Esophagus squamous epithelium (tissue), 5 donors: Measurements from ENCODE around the gene PIMREG. TPM values are rescaled to one million over a fixed set of nuclear protein-coding genes. Genes with fewer than 3 reads are reported as not detected.
A peak's percentile ranks its signal among the peaks of the same experiment; 100 is the strongest.

Source experiments
- DNase-seq: peaks from one replicate; lab custom pipeline; 2025; lab: John Stamatoyannopoulos, UW
- H3K27ac ChIP-seq, 4 donors: fragments of 200-600 bp; sonication (generic); one replicate each; pipeline ENCODE4 v1.5.1; 2016 to 2019; ENCODE audit warnings: mild to moderate bottlenecking in 1 of 4
- H3K27me3 ChIP-seq, 4 donors: fragments of 200-600 bp; sonication (generic); 1 replicate in 3 of 4; 2 replicates in 1 of 4; pipeline versions ENCODE4 v1.5.1 to v1.6.0; 2017 to 2021; ENCODE audit warnings: antibody characterized with exemption in 1 of 4
- H3K36me3 ChIP-seq, 3 donors: fragments of 200-600 bp; sonication (generic); one replicate each; pipeline ENCODE4 v1.5.1; 2016 to 2019
- H3K4me1 ChIP-seq, 3 donors: fragments of 200-600 bp; sonication (generic); one replicate each; pipeline ENCODE4 v1.5.1; 2017 to 2019
- H3K4me3 ChIP-seq, 4 donors: fragments of 200-600 bp; sonication (generic); 1 replicate in 3 of 4; 2 replicates in 1 of 4; pipeline ENCODE4 v1.5.1; 2016 to 2019; ENCODE audit warnings: mild to moderate bottlenecking in 2 of 4, moderate library complexity in 1 of 4
- H3K9me3 ChIP-seq, 3 donors: fragments of 200-600 bp; sonication (generic); one replicate each; pipeline ENCODE4 v1.5.1; 2016 to 2019
- POLR2A ChIP-seq, 4 donors: fragments of 450-650 bp; IDR thresholded peaks; one replicate each; pipeline ENCODE4 v1.6.1; 2017; ENCODE audit warnings: antibody characterized with exemption in 4 of 4, mild to moderate bottlenecking in 4 of 4, moderate library complexity in 3 of 4
- WGBS, 2 donors: methylation state at CpG; one replicate each; pipeline ENCODE4 v1.1.5; 2018; 5-methylcytosine and 5-hydroxymethylcytosine counted together
- intact Hi-C: fragments of 100-400 bp; cut with DNase I; formaldehyde crosslinking; loops from one replicate; pipeline ENCODE4 v1.15.0; 2022
- total RNA-seq, 4 donors: library from RNA; depleted of rRNA; stranded (reverse); fragments of >200 nt; gene quantifications; one replicate each; pipeline ENCODE4 v1.1.0, GENCODE V29; 2016
- TF ChIP-seq, protein P1 (sequence below), 6 experiments: fragments of 450-650 bp in 4 of 6; fragments of 200-600 bp in 2 of 6; sonication (generic) in 2 of 6; IDR thresholded peaks; one replicate each; pipeline ENCODE4 v1.5.1; 2016 to 2019; ENCODE audit warnings: antibody characterized with exemption in 6 of 6, mild to moderate bottlenecking in 4 of 6, moderate library complexity in 4 of 6
- donor health status: DM: yes; HTN: yes; CAD: no.

The PIMREG gene
- total RNA-seq, 4 donors from 2014 or later = 3.6 to 7.2 (median 5.2) TPM

DNA sequence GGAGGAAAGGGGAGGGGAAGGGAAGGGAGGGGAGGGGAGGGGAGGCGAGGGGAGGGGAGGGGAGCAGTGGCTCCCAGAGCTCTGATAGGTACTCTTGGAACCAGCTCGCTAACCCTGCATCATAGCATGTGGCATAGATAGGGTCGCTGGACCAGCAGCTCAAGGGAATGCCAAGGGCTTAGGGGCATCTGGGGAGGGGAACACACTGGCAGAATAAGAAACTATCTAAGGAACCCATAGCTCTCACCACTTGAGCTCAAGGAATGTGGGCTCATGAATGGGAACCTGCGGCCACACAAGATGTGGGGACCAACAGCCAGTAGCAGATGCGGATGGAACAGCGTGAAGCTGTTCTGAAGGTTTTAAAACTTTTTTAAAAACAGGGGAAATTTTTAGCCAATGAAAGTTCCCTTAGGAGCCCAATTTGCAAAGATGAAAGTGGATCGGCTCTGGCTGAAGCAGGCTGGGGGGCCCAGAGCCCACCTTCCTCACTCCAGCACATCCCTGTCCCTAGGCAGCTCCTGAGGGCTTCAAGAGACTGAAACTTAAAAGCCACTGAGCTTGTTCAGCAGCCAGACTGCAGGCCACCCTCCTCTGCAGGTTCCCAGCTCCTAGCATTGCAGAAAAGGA is 46.9 kb downstream of the PIMREG start:
- Histone ChIP-seq H3K27me3 (no peaks in the 10 kb centered on the region), H3K36me3 (peaks cover 0 to 7% (median 0%) of the 10 kb centered on the region in 3 donors), H3K4me3 (no peak overlapping the region), H3K4me1 (peaks cover 0 to 46% (median 6%) of the 10 kb centered on the region in 3 donors), H3K9me3 (no peaks in the 10 kb centered on the region), H3K27ac (no peak overlapping the region)
- TF ChIP-seq POLR2A (IDR thresholded peaks at IDR 0.05) = no peak
- TF ChIP-seq, protein P1, sequence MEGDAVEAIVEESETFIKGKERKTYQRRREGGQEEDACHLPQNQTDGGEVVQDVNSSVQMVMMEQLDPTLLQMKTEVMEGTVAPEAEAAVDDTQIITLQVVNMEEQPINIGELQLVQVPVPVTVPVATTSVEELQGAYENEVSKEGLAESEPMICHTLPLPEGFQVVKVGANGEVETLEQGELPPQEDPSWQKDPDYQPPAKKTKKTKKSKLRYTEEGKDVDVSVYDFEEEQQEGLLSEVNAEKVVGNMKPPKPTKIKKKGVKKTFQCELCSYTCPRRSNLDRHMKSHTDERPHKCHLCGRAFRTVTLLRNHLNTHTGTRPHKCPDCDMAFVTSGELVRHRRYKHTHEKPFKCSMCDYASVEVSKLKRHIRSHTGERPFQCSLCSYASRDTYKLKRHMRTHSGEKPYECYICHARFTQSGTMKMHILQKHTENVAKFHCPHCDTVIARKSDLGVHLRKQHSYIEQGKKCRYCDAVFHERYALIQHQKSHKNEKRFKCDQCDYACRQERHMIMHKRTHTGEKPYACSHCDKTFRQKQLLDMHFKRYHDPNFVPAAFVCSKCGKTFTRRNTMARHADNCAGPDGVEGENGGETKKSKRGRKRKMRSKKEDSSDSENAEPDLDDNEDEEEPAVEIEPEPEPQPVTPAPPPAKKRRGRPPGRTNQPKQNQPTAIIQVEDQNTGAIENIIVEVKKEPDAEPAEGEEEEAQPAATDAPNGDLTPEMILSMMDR (IDR thresholded peaks at IDR 0.05) = no peak
- intact Hi-C loops = no loop called here
- WGBS, 2 donors = 93 to 94% methylated on average over 6 of the region's 7 CpGs
- no peak for DNase-seq

DNA sequence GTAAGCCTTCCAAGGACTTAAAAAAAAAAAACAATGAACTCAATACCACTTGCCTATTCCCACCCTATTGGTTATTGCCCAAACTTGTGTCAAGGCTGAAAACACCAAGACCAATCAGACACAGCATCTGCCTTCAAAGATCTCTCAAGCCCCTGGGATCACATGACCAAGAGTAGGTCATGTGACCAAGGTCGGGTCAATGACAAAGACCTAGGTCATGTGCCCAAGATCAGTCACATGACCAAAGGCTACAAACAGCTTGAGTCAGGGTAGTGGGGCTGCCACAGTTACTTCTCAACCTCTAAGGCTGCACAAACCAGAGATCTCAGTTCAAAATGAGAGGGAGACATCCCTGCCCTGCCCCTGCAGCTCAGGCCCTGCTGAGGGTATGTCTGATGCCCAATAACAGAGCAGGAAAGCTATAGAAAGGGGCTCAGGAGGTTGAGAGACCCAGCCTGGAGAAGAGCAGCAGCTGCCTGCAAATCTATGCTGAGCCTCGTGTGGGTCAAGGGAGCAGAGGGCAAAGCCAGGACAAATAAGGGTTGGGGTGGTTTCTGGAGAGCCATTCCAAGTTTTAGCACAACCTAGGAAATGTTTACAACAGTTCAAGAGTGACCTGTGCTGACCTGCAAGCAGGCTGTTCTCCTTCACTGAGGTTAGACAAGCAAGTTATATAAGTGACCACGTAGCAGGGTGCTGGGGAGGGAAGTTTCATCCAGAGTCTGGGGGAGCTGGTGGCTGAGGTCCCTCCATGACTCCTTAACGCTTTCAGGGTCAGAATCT is 48.8 kb downstream of the PIMREG start:
- Histone ChIP-seq H3K27ac (peak overlapping the region in 2 of 4 donors; percentile 26 to 49), H3K4me1 (peaks cover 0 to 42% (median 0%) of the 10 kb centered on the region in 3 donors), H3K4me3 (no peak overlapping the region), H3K36me3 (peaks cover 0 to 9% (median 0%) of the 10 kb centered on the region in 3 donors), H3K27me3 (no peaks in the 10 kb centered on the region), H3K9me3 (no peaks in the 10 kb centered on the region)
- WGBS, 2 donors = 39 to 68% methylated on average over 2 to 4 of the region's 4 CpGs
- TF ChIP-seq, protein P1 (IDR thresholded peaks at IDR 0.05) = no peak
- no peak for TF ChIP-seq POLR2A (IDR thresholded peaks at IDR 0.05)
- intact Hi-C loops = no loop called here
- no peak for DNase-seq

DNA sequence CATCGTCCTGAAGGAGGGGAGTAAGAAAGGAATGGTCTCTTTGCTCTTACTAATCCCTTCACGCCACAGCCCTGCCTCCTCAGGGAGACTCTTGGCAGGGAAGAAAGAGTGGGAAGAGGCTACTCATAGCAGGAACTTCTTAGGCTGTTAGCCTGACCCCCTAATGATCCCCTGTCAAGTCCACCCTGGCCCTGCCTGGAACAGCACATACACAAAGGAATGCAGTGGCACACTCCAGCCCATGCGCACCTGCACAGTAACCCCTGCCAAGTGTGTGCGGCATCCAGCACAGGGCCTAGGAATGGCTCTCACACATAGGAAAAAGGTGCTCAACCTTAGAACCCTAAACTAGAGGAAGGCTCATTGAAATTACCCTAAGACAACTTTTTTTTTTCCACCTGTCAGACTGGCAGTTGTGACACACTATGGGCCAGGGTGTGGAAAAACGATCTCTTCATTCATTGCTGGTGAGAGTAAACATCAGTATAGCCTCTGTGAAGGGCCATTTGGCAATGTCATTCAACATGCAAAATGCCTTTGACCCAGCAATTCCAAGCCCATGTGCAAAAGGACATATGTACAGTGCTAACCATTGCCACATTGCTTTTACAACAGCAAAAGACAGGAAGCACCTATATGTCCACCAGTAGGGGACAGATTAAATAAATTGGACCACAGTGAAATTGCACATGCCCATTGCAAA is 50.1 kb downstream of the PIMREG start:
- H3K27me3 ChIP-seq = no peaks in the 10 kb centered on the region
- no peaks in the 10 kb centered on the region for H3K9me3 ChIP-seq
- 53 to 63% methylated on average over 4 to 5 of the region's 5 CpGs for WGBS, 2 donors
- no peak overlapping the region for H3K4me3 ChIP-seq
- H3K27ac ChIP-seq = peak overlapping the region in 2 of 4 donors; percentile 26 to 49
- peaks cover 0 to 9% (median 0%) of the 10 kb centered on the region in 3 donors for H3K36me3 ChIP-seq
- DNase-seq = no peak
- TF ChIP-seq, protein P1 (IDR thresholded peaks at IDR 0.05) = no peak
- no peak for TF ChIP-seq POLR2A (IDR thresholded peaks at IDR 0.05)
- intact Hi-C loops = no loop called here
- H3K4me1 ChIP-seq = peaks cover 0 to 39% (median 0%) of the 10 kb centered on the region in 3 donors

DNA sequence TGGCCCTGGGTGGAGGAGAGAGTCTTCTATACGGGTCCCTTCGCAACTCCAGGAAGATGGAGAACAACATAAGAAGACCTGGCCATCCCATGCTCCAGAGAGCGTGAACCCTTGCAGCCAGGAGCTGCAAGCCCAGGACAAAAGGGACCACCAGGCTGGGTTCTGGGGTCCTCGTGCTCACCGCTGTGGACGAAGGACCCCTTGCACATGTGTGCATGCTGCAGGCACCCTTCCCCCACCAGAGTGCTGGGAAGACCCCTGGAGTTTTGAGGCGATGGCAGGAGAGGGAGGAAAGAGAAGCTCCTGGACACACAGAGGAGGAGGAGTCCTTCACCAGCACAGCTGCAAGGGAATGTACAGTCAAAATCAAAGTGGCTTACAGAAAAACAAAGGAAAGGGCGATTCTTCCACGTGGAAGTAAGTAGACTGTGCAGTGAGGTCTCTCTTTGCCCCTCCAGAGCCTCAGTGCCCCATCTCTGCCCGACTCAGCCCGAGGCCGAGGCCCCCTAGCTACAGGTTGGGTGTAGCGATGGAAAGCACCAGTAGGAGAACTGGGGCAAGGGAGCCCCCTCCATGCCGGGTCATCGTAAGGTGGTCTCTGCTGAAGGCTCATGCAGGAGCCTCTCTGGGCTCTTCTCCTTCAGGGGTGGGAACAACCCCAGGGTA is 51.3 kb downstream of the PIMREG start:
- Histone ChIP-seq H3K4me1 (peaks cover 0 to 39% (median 0%) of the 10 kb centered on the region in 3 donors), H3K27me3 (no peaks in the 10 kb centered on the region), H3K4me3 (no peak overlapping the region), H3K9me3 (no peaks in the 10 kb centered on the region), H3K27ac (no peak overlapping the region), H3K36me3 (peaks cover 0 to 16% (median 0%) of the 10 kb centered on the region in 3 donors)
- TF ChIP-seq, protein P1 (IDR thresholded peaks at IDR 0.05) = no peak
- TF ChIP-seq POLR2A (IDR thresholded peaks at IDR 0.05) = no peak
- intact Hi-C loops = no loop called here
- 58 to 73% methylated on average over 9 to 14 of the region's 15 CpGs for WGBS, 2 donors
- no peak for DNase-seq
